ENCODE measurements around the gene GPSM3.

GPSM3 gene

GRCh38 chr6:32158052-32158451 lies 34.4 kb downstream of the GPSM3 start:
- TF ChIP-seq ZNF274 (IDR thresholded peaks at IDR 0.05; ENCODE audit: low read depth, low read length) = no peak
- H3K4me3 ChIP-seq (ENCODE audit: low read length) = no peak overlapping the region

GRCh38 chr6:32156891-32157290 lies 35.6 kb downstream of the GPSM3 start:
- TF ChIP-seq ZNF274 (IDR thresholded peaks at IDR 0.05; ENCODE audit: low read depth, low read length) = no peak
- no peak overlapping the region for H3K4me3 ChIP-seq (ENCODE audit: low read length)

GRCh38 chr6:32154514-32155161 lies 37.8 kb downstream of the GPSM3 start:
- TF ChIP-seq ZNF274 (IDR thresholded peaks at IDR 0.05; ENCODE audit: low read depth, low read length) = no peak
- H3K4me3 ChIP-seq (ENCODE audit: low read length) = peak overlapping the region; percentile 65

- peak within 1 kb of the TSS; percentile 65 for H3K4me3 ChIP-seq (ENCODE audit: low read length)
- TF ChIP-seq ZNF274 (IDR thresholded peaks at IDR 0.05; ENCODE audit: low read depth, low read length) = no peak
Measured at GRCh38 chr6:32153564-32154513, 38.6 kb downstream of the GPSM3 start, which contains the start of gene PPT2. TSS of gene PPT2 (plus strand) at chr6:32154141. CDS start at chr6:32154595, 454 bp downstream.

GRCh38 chr6:32152769-32153563 lies 39.5 kb downstream of the GPSM3 start:
- no peak for TF ChIP-seq ZNF274 (IDR thresholded peaks at IDR 0.05; ENCODE audit: low read depth, low read length)
- no peak overlapping the region for H3K4me3 ChIP-seq (ENCODE audit: low read length)

GRCh38 chr6:32151863-32152768 lies 40.3 kb downstream of the GPSM3 start, which contains the start of gene PRRT1:
TSS of gene PRRT1 (minus strand) at chr6:32151939. CDS start at chr6:32151827, 112 bp downstream.
- H3K4me3 ChIP-seq (ENCODE audit: low read length) = no peak within 1 kb of the TSS
- TF ChIP-seq ZNF274 (IDR thresholded peaks at IDR 0.05; ENCODE audit: low read depth, low read length) = no peak

- H3K4me3 ChIP-seq (ENCODE audit: low read length) = no peak overlapping the region
- no peak for TF ChIP-seq ZNF274 (IDR thresholded peaks at IDR 0.05; ENCODE audit: low read depth, low read length)
Measured at GRCh38 chr6:32151181-32151862, 41.1 kb downstream of the GPSM3 start.

- no peak overlapping the region for H3K4me3 ChIP-seq (ENCODE audit: low read length)
- no peak for TF ChIP-seq ZNF274 (IDR thresholded peaks at IDR 0.05; ENCODE audit: low read depth, low read length)
Measured at GRCh38 chr6:32149932-32150870, 42.2 kb downstream of the GPSM3 start.

GRCh38 chr6:32149092-32149755 lies 43.2 kb downstream of the GPSM3 start:
- no peak for TF ChIP-seq ZNF274 (IDR thresholded peaks at IDR 0.05; ENCODE audit: low read depth, low read length)
- no peak overlapping the region for H3K4me3 ChIP-seq (ENCODE audit: low read length)

- no peak for TF ChIP-seq ZNF274 (IDR thresholded peaks at IDR 0.05; ENCODE audit: low read depth, low read length)
- H3K4me3 ChIP-seq (ENCODE audit: low read length) = no peak overlapping the region
Measured at GRCh38 chr6:32148289-32149091, 44.0 kb downstream of the GPSM3 start.
